ENCODE data around the gene MEGF6.

GRCh38 chr1:3452866-3453175 is 158.5 kb downstream of the MEGF6 start:
- TF ChIP-seq, protein P1, sequence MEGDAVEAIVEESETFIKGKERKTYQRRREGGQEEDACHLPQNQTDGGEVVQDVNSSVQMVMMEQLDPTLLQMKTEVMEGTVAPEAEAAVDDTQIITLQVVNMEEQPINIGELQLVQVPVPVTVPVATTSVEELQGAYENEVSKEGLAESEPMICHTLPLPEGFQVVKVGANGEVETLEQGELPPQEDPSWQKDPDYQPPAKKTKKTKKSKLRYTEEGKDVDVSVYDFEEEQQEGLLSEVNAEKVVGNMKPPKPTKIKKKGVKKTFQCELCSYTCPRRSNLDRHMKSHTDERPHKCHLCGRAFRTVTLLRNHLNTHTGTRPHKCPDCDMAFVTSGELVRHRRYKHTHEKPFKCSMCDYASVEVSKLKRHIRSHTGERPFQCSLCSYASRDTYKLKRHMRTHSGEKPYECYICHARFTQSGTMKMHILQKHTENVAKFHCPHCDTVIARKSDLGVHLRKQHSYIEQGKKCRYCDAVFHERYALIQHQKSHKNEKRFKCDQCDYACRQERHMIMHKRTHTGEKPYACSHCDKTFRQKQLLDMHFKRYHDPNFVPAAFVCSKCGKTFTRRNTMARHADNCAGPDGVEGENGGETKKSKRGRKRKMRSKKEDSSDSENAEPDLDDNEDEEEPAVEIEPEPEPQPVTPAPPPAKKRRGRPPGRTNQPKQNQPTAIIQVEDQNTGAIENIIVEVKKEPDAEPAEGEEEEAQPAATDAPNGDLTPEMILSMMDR (IDR thresholded peaks at IDR 0.05): no peak
- no peak for TF ChIP-seq POLR2A (IDR thresholded peaks at IDR 0.05)

Data from heart left ventricle (tissue), 13 donors.